Kidney (tissue), 14 donors: ENCODE results near the gene FAS. TPM values are rescaled to one million over a fixed set of nuclear protein-coding genes. Genes with fewer than 3 reads are reported as not detected.

Source experiments
- DNase-seq, 5 donors: peaks; one replicate each; pipeline ENCODE4 v3.0.0-alpha.2; 2013 to 2020
- FAIRE-seq: peaks from 2 replicates; lab custom pipeline; 2012; peaks lifted over from hg19 to GRCh38; lab: Jason Lieb, UNC
- H3K27ac ChIP-seq, 2 donors: one replicate each; pipeline ENCODE4 v1.7.0; 2013; ENCODE audit warnings: low read depth in 2 of 2, low read length in 2 of 2, inconsistent platforms in 1 of 2
- H3K27me3 ChIP-seq: one replicate; pipeline ENCODE4 v1.7.1; 2013; ENCODE audit warnings: low read length, inconsistent platforms; ENCODE audit not compliant: control insufficient read depth, insufficient read depth
- H3K36me3 ChIP-seq, 3 donors: one replicate each; pipeline versions ENCODE4 v1.7.0 to v1.7.1; 2013; ENCODE audit warnings: low read length in 3 of 3, control low read depth in 1 of 3, inconsistent platforms in 1 of 3; ENCODE audit not compliant: insufficient read depth in 3 of 3, control insufficient read depth in 2 of 3
- H3K4me1 ChIP-seq, 3 donors: one replicate each; pipeline versions ENCODE4 v1.7.0 to v1.7.1; 2013; ENCODE audit warnings: low read length in 3 of 3, inconsistent platforms in 1 of 3, low read depth in 1 of 3; ENCODE audit not compliant: control insufficient read depth in 2 of 3, insufficient read depth in 2 of 3
- H3K4me3 ChIP-seq, 3 donors: one replicate each; pipeline versions ENCODE4 v1.7.0 to v1.8.1; 2013; ENCODE audit warnings: low read length in 3 of 3, control low read depth in 1 of 3, inconsistent platforms in 1 of 3
- H3K9ac ChIP-seq, 3 donors: one replicate each; pipeline versions ENCODE4 v1.7.0 to v1.7.1; 2013; ENCODE audit warnings: low read length in 3 of 3, control low read depth in 1 of 3, inconsistent platforms in 1 of 3
- H3K9me3 ChIP-seq, 3 donors: one replicate each; pipeline versions ENCODE4 v1.7.0 to v1.7.1; 2013; ENCODE audit warnings: low read length in 3 of 3, control low read depth in 1 of 3, inconsistent platforms in 1 of 3; ENCODE audit not compliant: control insufficient read depth in 2 of 3, insufficient read depth in 1 of 3
- CTCF ChIP-seq: IDR thresholded peaks from 3 replicates; pipeline ENCODE4 v1.5.1; 2012; ENCODE audit warnings: mild to moderate bottlenecking, moderate library complexity, borderline replicate concordance; ENCODE audit not compliant: insufficient read depth; ENCODE audit errors: extremely low read depth
- intact Hi-C: fragments of 100-400 bp; cut with DNase I; formaldehyde crosslinking; loops from one replicate; pipeline ENCODE4 v1.11.1; 2022
- polyA plus RNA-seq: library from polyadenylated mRNA; stranded (reverse); fragments of 350-450 nt; fragmentation: Illumina TruSeq; extraction: RNeasy Lipid Tissue Mini Kit (QIAGEN cat#74804); gene quantifications from one replicate; pipeline ENCODE4 v1.2.3, GENCODE V29; 2014; ENCODE audit warnings: low read depth, low replicate concordance; ENCODE audit not compliant: insufficient read depth
- total RNA-seq: library from RNA; stranded (reverse); fragmentation: NEBNext Ultra II Directional; extraction: Animal tissue kit (Norgen Biotek cat#: 25700); gene quantifications from one replicate; pipeline ENCODE4 v1.2.1, GENCODE V29; 2021
- donor health status: control.
- donor health status: control.
- donor health status: control.
- donor health status: control.
- donor health status: control.
- donor health status: DM: yes; HTN: yes; CAD: no.
- donor health status: Normal renal cell carcinoma (clear cell type).

The FAS gene
- total and polyA plus RNA-seq, 2 donors from 2014 or later: 6.5 to 45.2 TPM

GRCh38 chr10:88975377-88975720 lies 15.2 kb upstream of the FAS start:
- Histone ChIP-seq H3K27me3 (no peaks in the 10 kb centered on the region), H3K36me3 (no peaks in the 10 kb centered on the region), H3K27ac (peak overlapping the region; percentile 26 to 76), H3K9me3 (no peaks in the 10 kb centered on the region), H3K4me3 (peak overlapping the region; percentile 57 to 86 (median 71)), H3K9ac (peak overlapping the region; percentile 32 to 52 (median 45)), H3K4me1 (peaks cover 0 to 7% (median 0%) of the 10 kb centered on the region in 3 donors)
- TF ChIP-seq CTCF: no peak
- FAIRE-seq (no peak), DNase-seq (no peak)
- intact Hi-C loops: no loop called here

GRCh38 chr10:88978463-88978862 lies 12.1 kb upstream of the FAS start:
- H3K9me3 ChIP-seq: no peaks in the 10 kb centered on the region
- no peak for DNase-seq
- H3K27ac ChIP-seq: no peak overlapping the region
- no peaks in the 10 kb centered on the region for H3K36me3 ChIP-seq
- no peak for TF ChIP-seq CTCF
- intact Hi-C loops: no loop called here
- H3K4me1 ChIP-seq: peaks cover 0 to 15% (median 10%) of the 10 kb centered on the region in 3 donors
- H3K4me3 ChIP-seq: no peak overlapping the region
- H3K9ac ChIP-seq: no peak overlapping the region
- no peak for FAIRE-seq
- no peaks in the 10 kb centered on the region for H3K27me3 ChIP-seq

GRCh38 chr10:88979153-88979562 lies 11.4 kb upstream of the FAS start:
- H3K9ac ChIP-seq: no peak overlapping the region
- peak overlapping the region in 1 of 2 donors; percentile 20 for H3K27ac ChIP-seq
- H3K36me3 ChIP-seq: no peaks in the 10 kb centered on the region
- no peak for DNase-seq
- no peak for FAIRE-seq
- no peak overlapping the region for H3K4me3 ChIP-seq
- intact Hi-C loops: no loop called here
- peaks cover 0 to 15% (median 10%) of the 10 kb centered on the region in 3 donors for H3K4me1 ChIP-seq
- H3K9me3 ChIP-seq: no peaks in the 10 kb centered on the region
- no peak for TF ChIP-seq CTCF
- H3K27me3 ChIP-seq: no peaks in the 10 kb centered on the region

- H3K27ac ChIP-seq: peak overlapping the region in 1 of 2 donors; percentile 20
- H3K27me3 ChIP-seq: no peaks in the 10 kb centered on the region
- intact Hi-C loops: no loop called here
- peaks cover 0 to 15% (median 10%) of the 10 kb centered on the region in 3 donors for H3K4me1 ChIP-seq
- no peak for TF ChIP-seq CTCF
- no peak overlapping the region for H3K9ac ChIP-seq
- FAIRE-seq (no peak), DNase-seq (no peak)
- H3K9me3 ChIP-seq: no peaks in the 10 kb centered on the region
- no peak overlapping the region for H3K4me3 ChIP-seq
- H3K36me3 ChIP-seq: no peaks in the 10 kb centered on the region
Observed at GRCh38 chr10:88979603-88980002, 11.0 kb upstream of the FAS start.
